ES-I3 (cell line): ENCODE measurements around the gene ERGIC1.
"Not testable (repeated sequence)": the region's sequence is repeated elsewhere in the genome, so short reads cannot be mapped to it uniquely, and the experiment has no call there.

ENCODE experiments used
- H3K36me3 ChIP-seq: 2 replicates; pipeline ENCODE4 v1.6.1; 2013; ENCODE audit warnings: mild to moderate bottlenecking, low read length, control low read depth, moderate library complexity; ENCODE audit not compliant: insufficient read depth
- H3K4me1 ChIP-seq: 2 replicates; pipeline ENCODE4 v1.6.1; 2013; ENCODE audit warnings: mild to moderate bottlenecking, control low read depth, low read length; ENCODE audit not compliant: insufficient read depth
- H3K9ac ChIP-seq: 2 replicates; pipeline ENCODE4 v1.6.1; 2013; ENCODE audit warnings: low read depth, mild to moderate bottlenecking, low read length, moderate library complexity
- H3K9me3 ChIP-seq: 2 replicates; pipeline ENCODE4 v1.6.1; 2013; ENCODE audit warnings: mild to moderate bottlenecking, low read length, moderate library complexity; ENCODE audit not compliant: control insufficient read depth, insufficient read depth

Gene ERGIC1

DNA sequence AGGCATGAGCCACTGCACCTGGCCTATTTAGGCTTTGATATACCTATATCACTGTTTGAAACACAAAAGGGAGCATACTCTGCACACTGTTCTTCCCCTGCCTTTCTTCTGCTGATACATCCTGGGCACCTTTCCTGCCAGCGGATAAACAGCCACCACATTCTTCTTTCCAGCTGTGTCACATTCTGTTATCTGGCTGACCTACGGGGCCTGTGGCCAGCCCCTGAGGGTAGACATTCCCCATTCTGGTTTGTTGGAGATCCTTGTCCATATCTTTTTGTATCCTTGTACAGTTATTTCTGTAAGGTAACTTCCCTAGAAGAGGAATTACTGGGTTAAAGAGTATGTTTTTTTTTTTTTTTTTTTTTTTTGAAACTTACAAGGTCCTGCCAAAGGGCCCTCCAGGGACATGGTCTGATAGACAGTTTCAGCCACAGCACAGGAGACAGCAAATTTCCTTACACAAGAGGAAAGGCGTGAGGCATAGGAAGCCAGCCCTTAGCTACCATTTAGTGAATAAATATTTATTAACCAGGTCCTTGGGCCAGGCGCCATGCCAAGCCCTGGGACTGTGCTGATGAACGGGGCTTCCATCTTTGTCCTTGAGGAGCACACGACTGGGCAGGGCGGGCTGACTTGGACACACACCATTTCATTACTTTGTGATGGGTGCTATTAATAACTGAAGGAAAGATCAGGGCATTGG, 57.8 kb downstream of the ERGIC1 start:
- H3K36me3 ChIP-seq = peaks cover 3% of the 10 kb centered on the region; the same call in 1 of the 2 replicates
- H3K9me3 ChIP-seq = no peaks in the 10 kb centered on the region
- H3K9ac ChIP-seq = no peak overlapping the region

DNA sequence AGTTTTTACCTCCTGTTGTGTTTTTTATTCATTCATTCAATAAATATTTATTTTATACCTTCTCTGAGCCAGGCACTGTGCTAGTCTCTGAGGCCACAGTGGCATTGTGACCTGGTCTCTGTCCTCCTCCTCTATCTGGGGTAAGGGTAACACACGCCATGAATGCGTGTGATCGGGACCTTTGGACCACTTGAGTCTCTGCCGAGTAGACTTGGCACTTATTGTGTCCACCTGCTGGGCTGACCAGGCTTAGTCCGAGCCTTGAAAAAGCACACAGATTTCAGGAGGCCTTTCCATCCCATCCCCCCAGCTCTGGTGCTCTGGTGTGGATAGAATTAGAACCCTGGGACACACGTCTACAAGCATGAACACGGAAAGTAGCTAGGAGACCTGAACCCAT, 58.7 kb downstream of the ERGIC1 start:
- Histone ChIP-seq H3K36me3 (peaks cover 3% of the 10 kb centered on the region; the same call in 1 of the 2 replicates), H3K9ac (no peak overlapping the region), H3K4me1 (peaks cover 3% of the 10 kb centered on the region; the same call in 1 of the 2 replicates), H3K9me3 (no peaks in the 10 kb centered on the region)

More for the DNA sequence above, 57.8 kb downstream of the ERGIC1 start:
- H3K4me1 ChIP-seq = peaks cover 8% of the 10 kb centered on the region; the same call in 1 of the 2 replicates

DNA sequence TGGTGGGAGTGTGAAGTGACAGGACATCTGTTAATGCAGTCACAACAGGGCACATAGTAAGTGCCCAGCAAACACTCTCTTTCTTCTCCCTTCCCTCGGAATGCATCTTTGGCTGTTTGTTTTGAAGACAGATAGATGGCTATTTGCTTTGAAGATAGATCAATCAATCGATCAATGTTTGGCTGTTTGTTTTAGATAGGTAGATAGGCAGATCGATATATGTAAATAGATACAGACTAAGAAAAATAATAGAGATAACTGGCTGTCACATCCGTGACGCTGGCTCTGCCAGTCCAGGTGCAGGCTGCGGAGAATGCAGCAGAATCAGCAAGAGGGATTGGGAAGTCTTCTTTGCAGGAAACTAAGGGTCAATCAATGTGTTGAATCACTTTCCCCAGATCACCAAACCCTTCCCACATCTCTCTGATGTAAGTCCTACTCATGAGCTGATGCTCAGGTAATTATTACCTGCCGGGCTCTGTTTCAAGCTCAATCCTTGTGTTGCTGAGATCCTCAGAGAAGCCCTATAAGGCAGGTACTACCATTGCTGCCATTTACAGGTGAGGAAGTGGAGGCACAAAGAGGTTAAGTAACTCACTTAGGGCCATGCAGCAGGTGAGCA, 60.8 kb downstream of the ERGIC1 start:
- H3K36me3 ChIP-seq = peaks cover 3% of the 10 kb centered on the region; the same call in 1 of the 2 replicates
- no peaks in the 10 kb centered on the region for H3K4me1 ChIP-seq
- no peak overlapping the region for H3K9ac ChIP-seq
- H3K9me3 ChIP-seq = no peaks in the 10 kb centered on the region

DNA sequence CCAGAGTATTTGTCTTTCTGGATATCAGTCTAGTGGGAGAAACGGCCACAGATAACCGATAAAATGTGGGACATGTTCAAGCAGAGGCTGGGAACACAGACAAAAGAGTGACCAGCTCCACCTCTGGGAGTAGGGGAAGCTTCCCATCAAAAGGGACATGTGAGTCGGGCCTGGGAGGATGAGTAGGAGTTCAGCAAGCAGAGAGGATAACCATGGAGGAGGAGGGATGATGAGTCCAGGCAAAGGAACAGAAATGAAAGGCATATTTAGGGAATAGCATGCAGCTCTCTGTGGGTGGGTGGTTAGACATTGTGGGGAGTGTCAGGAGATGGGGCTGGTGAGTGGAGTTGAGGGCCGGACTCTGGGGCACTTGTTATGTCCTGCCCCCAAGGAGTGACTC, 61.5 kb downstream of the ERGIC1 start:
- Histone ChIP-seq H3K36me3 (no peaks in the 10 kb centered on the region; the same call in 1 of the 2 replicates), H3K4me1 (no peaks in the 10 kb centered on the region), H3K9me3 (no peaks in the 10 kb centered on the region), H3K9ac (no peak overlapping the region)

DNA sequence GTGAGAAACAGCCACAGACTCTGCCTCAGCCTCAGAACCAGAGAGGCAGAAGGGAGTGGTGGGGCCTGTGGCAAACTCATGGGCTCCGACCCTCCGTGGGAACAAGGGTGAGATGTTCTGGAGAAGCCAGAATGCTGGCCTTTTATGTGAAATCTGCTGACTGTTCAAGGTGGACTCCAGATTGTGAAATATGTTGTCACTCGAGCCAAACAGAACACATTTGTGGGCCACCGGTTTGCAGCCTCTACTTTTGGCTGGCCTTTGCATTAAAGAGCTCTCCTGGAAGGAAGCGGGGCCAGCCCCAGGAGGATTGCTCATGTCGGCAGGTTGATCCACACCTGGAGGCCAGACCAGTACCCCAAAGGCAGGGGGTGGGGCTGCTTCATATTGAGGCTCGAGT, 62.4 kb downstream of the ERGIC1 start:
- Histone ChIP-seq H3K36me3 (no peaks in the 10 kb centered on the region; the same call in 1 of the 2 replicates), H3K9ac (no peak overlapping the region), H3K9me3 (no peaks in the 10 kb centered on the region), H3K4me1 (no peaks in the 10 kb centered on the region)

DNA sequence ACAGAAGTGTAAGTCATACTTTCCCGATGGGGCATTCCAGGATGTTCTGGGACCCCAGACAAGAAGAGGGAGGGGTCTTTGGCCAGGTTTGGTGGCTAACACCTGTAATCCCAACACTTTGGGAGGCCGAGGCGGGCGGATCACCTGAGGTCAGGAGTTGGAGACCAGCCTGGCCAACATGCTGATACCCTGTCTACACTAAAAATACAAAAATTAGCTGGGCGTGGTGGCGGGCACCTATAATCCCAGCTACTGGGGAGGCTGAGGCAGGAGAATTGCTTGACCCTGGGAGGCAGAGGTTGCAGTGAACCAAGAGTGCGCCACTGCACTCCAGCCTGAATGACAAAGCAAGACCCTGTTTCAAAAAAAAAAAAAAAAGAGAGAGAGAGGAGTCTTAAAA, 63.0 kb downstream of the ERGIC1 start:
- not testable (repeated sequence) for H3K36me3 ChIP-seq, H3K9me3 ChIP-seq, H3K9ac ChIP-seq, H3K4me1 ChIP-seq

DNA sequence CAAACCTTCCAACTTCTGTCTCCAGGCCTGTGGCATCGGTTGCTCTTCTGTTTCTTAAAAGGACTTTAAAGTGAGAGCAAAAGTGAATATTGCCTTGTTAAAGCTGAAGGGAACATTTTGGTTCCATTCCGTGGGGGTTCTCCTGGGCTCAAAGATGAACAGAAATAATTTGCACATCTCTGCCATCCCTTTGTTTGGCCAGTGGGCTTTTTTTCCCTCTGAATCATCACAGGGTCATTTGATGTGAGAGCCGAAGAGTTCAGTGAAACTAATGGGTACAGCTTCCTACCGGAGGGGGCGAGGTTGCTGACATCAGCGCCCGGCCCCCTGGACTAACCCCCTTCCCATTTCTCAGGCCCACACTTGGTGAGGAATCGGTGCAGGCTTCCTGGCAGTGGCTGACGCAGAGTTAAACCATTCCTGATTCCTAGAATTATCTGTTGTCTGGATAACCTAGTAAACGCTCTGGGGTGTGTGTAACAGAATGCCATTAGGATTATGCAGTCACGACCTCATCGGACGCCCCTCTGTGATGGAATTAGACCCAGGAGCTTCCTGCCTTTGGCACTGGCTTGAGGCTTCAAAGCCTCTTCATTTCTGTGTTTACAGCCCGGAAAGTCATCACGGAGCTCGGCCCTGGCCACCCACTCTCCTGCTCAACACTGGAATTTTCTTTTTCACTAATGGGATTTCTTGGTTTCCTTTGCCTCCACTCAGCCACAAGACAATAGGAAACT, 63.6 kb downstream of the ERGIC1 start:
- Histone ChIP-seq H3K9ac (no peak overlapping the region), H3K4me1 (no peaks in the 10 kb centered on the region), H3K36me3 (no peaks in the 10 kb centered on the region; the same call in 1 of the 2 replicates), H3K9me3 (no peaks in the 10 kb centered on the region)

DNA sequence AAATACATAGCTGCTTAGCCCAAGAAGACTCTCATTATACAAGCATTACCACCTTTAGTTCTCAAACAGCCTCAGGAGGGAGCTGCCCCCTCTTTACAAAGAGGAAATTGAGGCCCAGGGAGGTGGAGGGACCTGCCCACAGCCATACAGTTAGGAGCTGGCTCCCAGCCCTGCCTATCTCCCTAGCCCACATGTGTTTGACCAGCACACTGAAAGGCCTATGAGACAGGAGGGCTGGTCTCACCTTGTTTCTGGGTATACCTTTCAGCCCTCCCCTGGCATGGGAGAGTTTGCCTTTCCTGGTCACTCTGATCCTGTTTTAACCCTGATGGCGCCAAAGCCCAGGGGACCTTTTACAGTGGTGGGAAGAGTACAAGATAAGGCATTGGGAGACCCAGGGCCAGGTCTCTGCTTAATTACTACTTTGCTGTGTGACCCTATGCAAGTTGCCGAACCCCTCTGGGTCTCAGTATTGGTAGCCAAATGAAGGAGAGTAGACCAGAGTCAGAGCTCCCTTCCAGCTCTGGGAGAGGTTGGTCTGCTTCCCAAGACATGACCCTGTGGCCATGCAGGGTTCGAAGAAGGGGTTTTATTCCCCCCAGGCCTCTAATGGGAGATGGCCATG, 64.3 kb downstream of the ERGIC1 start:
- H3K9ac ChIP-seq = no peak overlapping the region
- no peaks in the 10 kb centered on the region; the same call in 1 of the 2 replicates for H3K36me3 ChIP-seq
- peaks cover 4% of the 10 kb centered on the region; the same call in 1 of the 2 replicates for H3K4me1 ChIP-seq
- H3K9me3 ChIP-seq = no peaks in the 10 kb centered on the region

DNA sequence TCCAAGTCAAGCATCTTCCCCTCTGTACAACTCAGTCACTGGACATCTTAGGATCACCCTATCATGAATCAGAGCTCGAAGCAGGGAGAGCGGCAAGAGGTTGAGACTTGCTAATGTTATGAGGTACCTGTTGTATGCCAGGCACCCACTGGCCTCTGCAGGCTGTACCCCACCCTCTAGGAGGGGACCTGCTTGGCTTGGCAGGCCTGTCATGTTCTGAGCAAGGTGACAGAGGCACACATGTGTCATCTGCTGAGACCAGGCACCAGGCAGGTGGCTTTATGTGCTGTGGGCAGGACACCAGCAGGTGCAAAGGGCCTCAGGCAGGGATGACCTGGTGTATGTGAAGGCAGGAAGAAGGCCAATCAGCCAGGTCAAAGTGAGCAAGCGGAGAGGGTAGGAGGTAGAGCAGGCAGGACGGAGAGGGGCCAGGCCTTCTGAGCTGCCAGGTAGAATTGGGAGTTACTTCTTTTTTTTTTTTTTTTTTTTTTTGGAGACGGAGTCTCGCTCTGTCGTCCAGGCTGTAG, 64.9 kb downstream of the ERGIC1 start:
- H3K36me3 ChIP-seq = no peaks in the 10 kb centered on the region; the same call in 1 of the 2 replicates
- H3K4me1 ChIP-seq = peaks cover 7% of the 10 kb centered on the region; the same call in 1 of the 2 replicates

DNA sequence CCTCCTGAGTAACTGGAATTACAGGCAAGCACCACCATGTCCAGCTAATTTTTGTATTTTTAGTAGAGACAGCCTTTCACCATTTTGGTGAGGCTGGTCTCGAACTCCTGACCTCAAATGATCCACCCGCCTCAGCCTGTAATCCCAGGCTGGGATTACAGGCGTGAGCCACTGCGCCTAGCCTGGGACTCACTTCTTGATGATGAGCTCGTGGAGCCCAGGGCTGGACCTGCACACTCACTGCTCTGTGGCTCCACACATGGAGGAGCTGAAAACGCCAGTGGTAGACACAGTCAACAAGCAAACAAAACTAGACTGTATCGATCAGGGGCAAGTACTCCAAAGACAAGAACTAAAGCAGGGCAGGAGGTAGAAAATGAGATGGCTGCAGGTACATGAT, 65.4 kb downstream of the ERGIC1 start:
- Histone ChIP-seq H3K9me3 (no peaks in the 10 kb centered on the region), H3K36me3 (no peaks in the 10 kb centered on the region; the same call in 1 of the 2 replicates), H3K4me1 (peaks cover 12% of the 10 kb centered on the region; the same call in 1 of the 2 replicates), H3K9ac (no peak overlapping the region)

More for the DNA sequence above, 64.9 kb downstream of the ERGIC1 start:
- Histone ChIP-seq H3K9ac (no peak overlapping the region), H3K9me3 (no peaks in the 10 kb centered on the region)

DNA sequence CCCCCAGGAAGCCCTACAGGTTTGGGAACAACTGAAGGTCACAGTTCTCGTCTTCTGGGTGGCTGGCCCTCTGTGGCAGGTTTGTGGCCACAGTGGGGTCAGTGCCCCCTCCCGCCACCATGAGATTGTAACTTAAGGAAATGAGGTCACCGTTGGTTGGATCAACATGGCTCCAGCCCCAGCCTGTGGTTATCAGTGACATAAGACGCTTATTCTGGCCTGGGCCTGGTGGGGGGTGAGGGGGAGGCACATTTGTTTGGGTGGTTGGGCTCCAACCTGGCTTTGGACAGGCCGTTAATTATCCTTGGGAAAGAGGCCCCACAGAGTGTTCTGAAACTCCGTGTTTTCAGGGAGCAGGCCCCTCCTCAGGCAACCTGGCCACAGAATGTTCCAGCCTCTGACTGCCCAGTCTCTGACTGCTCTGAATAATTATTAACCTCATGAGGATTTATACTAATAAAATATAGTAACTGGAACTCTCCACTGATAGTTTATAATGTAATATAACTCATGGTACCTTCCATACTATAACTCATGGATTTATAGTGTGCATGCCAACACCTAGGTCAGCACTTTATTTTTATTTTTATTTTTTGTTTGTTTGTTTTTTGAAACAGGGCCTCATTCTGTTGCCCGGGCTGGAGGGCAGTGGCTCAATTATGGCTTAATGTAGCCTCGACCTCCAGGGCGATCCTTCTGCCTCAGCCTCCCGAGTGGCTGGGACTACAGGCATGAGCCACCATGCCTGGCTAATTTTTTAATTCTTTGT, 67.1 kb downstream of the ERGIC1 start:
- Histone ChIP-seq H3K9ac (no peak overlapping the region), H3K36me3 (no peaks in the 10 kb centered on the region), H3K9me3 (no peaks in the 10 kb centered on the region), H3K4me1 (peaks cover 30% of the 10 kb centered on the region; the same call in 1 of the 2 replicates)

DNA sequence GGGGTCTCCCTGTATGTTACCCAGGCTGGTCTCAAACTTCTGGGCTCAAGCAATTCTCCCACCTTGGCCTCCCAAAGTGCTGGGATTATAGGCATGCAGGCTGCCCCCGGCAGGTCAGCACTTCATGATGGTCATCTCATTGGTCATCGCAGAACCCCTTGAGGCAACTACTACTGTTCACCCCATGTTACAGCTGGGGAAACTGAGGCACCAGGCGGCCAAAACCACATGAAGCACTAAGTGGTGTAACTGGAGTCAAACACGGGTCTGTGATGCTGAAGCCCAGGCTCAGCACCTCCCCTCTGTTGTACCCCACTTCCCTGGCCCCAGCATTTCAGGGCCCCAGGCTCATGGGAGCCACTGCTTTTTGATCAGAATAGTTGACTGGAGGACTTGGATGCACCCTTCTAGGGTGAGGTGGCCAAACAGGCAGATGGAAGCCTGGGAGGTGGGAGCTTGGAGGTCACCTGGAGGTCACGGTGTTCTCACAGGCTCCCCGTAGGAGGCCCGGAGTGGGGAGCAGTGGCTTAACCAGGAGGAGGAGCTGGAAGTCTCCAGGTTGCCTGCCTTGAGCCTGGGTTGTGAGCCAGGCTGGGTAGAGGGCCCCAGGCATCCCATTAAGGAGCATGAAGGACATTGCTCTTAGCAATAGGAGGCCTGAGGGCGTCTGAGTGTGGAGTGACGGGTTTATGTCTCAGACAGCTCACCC, 67.9 kb downstream of the ERGIC1 start:
- H3K4me1 ChIP-seq = peaks cover 37% of the 10 kb centered on the region; the same call in 1 of the 2 replicates
- no peak overlapping the region for H3K9ac ChIP-seq
- no peaks in the 10 kb centered on the region for H3K36me3 ChIP-seq
- H3K9me3 ChIP-seq = no peaks in the 10 kb centered on the region
